SKM-1 (cell line): ENCODE measurements around the gene CCDC93.

Experiments
- DNase-seq: peaks from one replicate; lab custom pipeline; 2025; ENCODE audit not compliant: unreplicated experiment; lab: John Stamatoyannopoulos, UW

CCDC93 gene

GRCh38 chr2:117921520-117921919 is 92.3 kb downstream of the CCDC93 start:
- DNase-seq = no peak

GRCh38 chr2:117918608-117919007 is 95.3 kb downstream of the CCDC93 start:
- no peak for DNase-seq

GRCh38 chr2:117917223-117917917 is 96.5 kb downstream of the CCDC93 start:
- no peak for DNase-seq

GRCh38 chr2:117902933-117903332 is 110.9 kb downstream of the CCDC93 start:
- no peak for DNase-seq

- no peak for DNase-seq
Observed at GRCh38 chr2:117888897-117889296, 125.0 kb downstream of the CCDC93 start.

GRCh38 chr2:117885308-117885707 is 128.6 kb downstream of the CCDC93 start:
- no peak for DNase-seq

GRCh38 chr2:117879003-117879402 is 134.9 kb downstream of the CCDC93 start:
- no peak for DNase-seq

- DNase-seq = no peak
Observed at GRCh38 chr2:117875786-117876185, 138.1 kb downstream of the CCDC93 start.
